ENCODE results near the gene CRKL.

CRKL gene

GRCh38 chr22:20996598-20997535, 79.7 kb downstream of the CRKL start:
- no peak overlapping the region for H3K27ac ChIP-seq (ENCODE audit: low read depth, low read length)
- no peaks in the 10 kb centered on the region for H3K4me1 ChIP-seq (ENCODE audit: control insufficient read depth, insufficient read depth, low read length)
- no peaks in the 10 kb centered on the region for H3K27me3 ChIP-seq (ENCODE audit: control insufficient read depth, insufficient read depth, low read length)
- no peak overlapping the region for H3K4me3 ChIP-seq (ENCODE audit: low read depth, low read length)
- H3K9me3 ChIP-seq (ENCODE audit: control insufficient read depth, insufficient read depth, low read length): no peaks in the 10 kb centered on the region
- H3K9ac ChIP-seq (ENCODE audit: low read depth, low read length): no peak overlapping the region
- H3K36me3 ChIP-seq (ENCODE audit: control insufficient read depth, insufficient read depth, low read length): peaks cover 32% of the 10 kb centered on the region

GRCh38 chr22:20997536-20998257, 80.5 kb downstream of the CRKL start:
- Histone ChIP-seq H3K4me3 (ENCODE audit: low read depth, low read length) (no peak overlapping the region), H3K27me3 (ENCODE audit: control insufficient read depth, insufficient read depth, low read length) (no peaks in the 10 kb centered on the region), H3K27ac (ENCODE audit: low read depth, low read length) (no peak overlapping the region), H3K9me3 (ENCODE audit: control insufficient read depth, insufficient read depth, low read length) (no peaks in the 10 kb centered on the region), H3K4me1 (ENCODE audit: control insufficient read depth, insufficient read depth, low read length) (peaks cover under 1% of the 10 kb centered on the region; the same call in 1 of the 2 replicates), H3K36me3 (ENCODE audit: control insufficient read depth, insufficient read depth, low read length) (peaks cover 23% of the 10 kb centered on the region), H3K9ac (ENCODE audit: low read depth, low read length) (no peak overlapping the region)

GRCh38 chr22:20998411-20999336, 81.5 kb downstream of the CRKL start:
- H3K4me1 ChIP-seq (ENCODE audit: control insufficient read depth, insufficient read depth, low read length): peaks cover 5% of the 10 kb centered on the region; the same call in 1 of the 2 replicates
- H3K27ac ChIP-seq (ENCODE audit: low read depth, low read length): no peak overlapping the region
- peaks cover 20% of the 10 kb centered on the region for H3K36me3 ChIP-seq (ENCODE audit: control insufficient read depth, insufficient read depth, low read length)
- no peak overlapping the region for H3K9ac ChIP-seq (ENCODE audit: low read depth, low read length)
- H3K27me3 ChIP-seq (ENCODE audit: control insufficient read depth, insufficient read depth, low read length): no peaks in the 10 kb centered on the region
- no peaks in the 10 kb centered on the region for H3K9me3 ChIP-seq (ENCODE audit: control insufficient read depth, insufficient read depth, low read length)
- H3K4me3 ChIP-seq (ENCODE audit: low read depth, low read length): no peak overlapping the region

GRCh38 chr22:20999350-21000206, 82.4 kb downstream of the CRKL start:
- Histone ChIP-seq H3K4me1 (ENCODE audit: control insufficient read depth, insufficient read depth, low read length) (peaks cover 5% of the 10 kb centered on the region; the same call in 1 of the 2 replicates), H3K4me3 (ENCODE audit: low read depth, low read length) (no peak overlapping the region), H3K27me3 (ENCODE audit: control insufficient read depth, insufficient read depth, low read length) (no peaks in the 10 kb centered on the region), H3K9ac (ENCODE audit: low read depth, low read length) (no peak overlapping the region), H3K36me3 (ENCODE audit: control insufficient read depth, insufficient read depth, low read length) (peaks cover 18% of the 10 kb centered on the region), H3K9me3 (ENCODE audit: control insufficient read depth, insufficient read depth, low read length) (no peaks in the 10 kb centered on the region), H3K27ac (ENCODE audit: low read depth, low read length) (no peak overlapping the region)

GRCh38 chr22:21000207-21000986, 83.2 kb downstream of the CRKL start:
- Histone ChIP-seq H3K36me3 (ENCODE audit: control insufficient read depth, insufficient read depth, low read length) (peaks cover 18% of the 10 kb centered on the region), H3K27ac (ENCODE audit: low read depth, low read length) (no peak overlapping the region), H3K4me1 (ENCODE audit: control insufficient read depth, insufficient read depth, low read length) (peaks cover 5% of the 10 kb centered on the region; the same call in 1 of the 2 replicates), H3K27me3 (ENCODE audit: control insufficient read depth, insufficient read depth, low read length) (no peaks in the 10 kb centered on the region), H3K9me3 (ENCODE audit: control insufficient read depth, insufficient read depth, low read length) (no peaks in the 10 kb centered on the region), H3K9ac (ENCODE audit: low read depth, low read length) (no peak overlapping the region), H3K4me3 (ENCODE audit: low read depth, low read length) (peak overlapping the region; percentile 96)

- peak overlapping the region; percentile 94 for H3K27ac ChIP-seq (ENCODE audit: low read depth, low read length)
- H3K36me3 ChIP-seq (ENCODE audit: control insufficient read depth, insufficient read depth, low read length): peaks cover 18% of the 10 kb centered on the region
- H3K4me1 ChIP-seq (ENCODE audit: control insufficient read depth, insufficient read depth, low read length): peaks cover 5% of the 10 kb centered on the region; the same call in 1 of the 2 replicates
- no peaks in the 10 kb centered on the region for H3K27me3 ChIP-seq (ENCODE audit: control insufficient read depth, insufficient read depth, low read length)
- H3K9ac ChIP-seq (ENCODE audit: low read depth, low read length): peak overlapping the region; percentile 77; the same call in 1 of the 2 replicates
- H3K9me3 ChIP-seq (ENCODE audit: control insufficient read depth, insufficient read depth, low read length): no peaks in the 10 kb centered on the region
- H3K4me3 ChIP-seq (ENCODE audit: low read depth, low read length): peak overlapping the region; percentile 96
Measured at GRCh38 chr22:21000987-21001600, 83.9 kb downstream of the CRKL start.

- peak within 1 kb of the TSS; percentile 96 for H3K4me3 ChIP-seq (ENCODE audit: low read depth, low read length)
- peaks cover 18% of the 10 kb centered on the region for H3K36me3 ChIP-seq (ENCODE audit: control insufficient read depth, insufficient read depth, low read length)
- H3K27me3 ChIP-seq (ENCODE audit: control insufficient read depth, insufficient read depth, low read length): no peaks in the 10 kb centered on the region
- H3K9ac ChIP-seq (ENCODE audit: low read depth, low read length): peak within 1 kb of the TSS; percentile 77
- no peaks in the 10 kb centered on the region for H3K9me3 ChIP-seq (ENCODE audit: control insufficient read depth, insufficient read depth, low read length)
- peaks cover 5% of the 10 kb centered on the region; the same call in 1 of the 2 replicates for H3K4me1 ChIP-seq (ENCODE audit: control insufficient read depth, insufficient read depth, low read length)
- H3K27ac ChIP-seq (ENCODE audit: low read depth, low read length): peak within 1 kb of the TSS; percentile 94
Measured at GRCh38 chr22:21001601-21002325, 84.6 kb downstream of the CRKL start, which contains the start of gene THAP7. Gene THAP7 (minus strand): TSS chr22:21002118. CDS start chr22:21001911, 207 bp downstream.

Measured in HUES48 (cell line).